ENCODE results near the gene EFNA2.

DNA sequence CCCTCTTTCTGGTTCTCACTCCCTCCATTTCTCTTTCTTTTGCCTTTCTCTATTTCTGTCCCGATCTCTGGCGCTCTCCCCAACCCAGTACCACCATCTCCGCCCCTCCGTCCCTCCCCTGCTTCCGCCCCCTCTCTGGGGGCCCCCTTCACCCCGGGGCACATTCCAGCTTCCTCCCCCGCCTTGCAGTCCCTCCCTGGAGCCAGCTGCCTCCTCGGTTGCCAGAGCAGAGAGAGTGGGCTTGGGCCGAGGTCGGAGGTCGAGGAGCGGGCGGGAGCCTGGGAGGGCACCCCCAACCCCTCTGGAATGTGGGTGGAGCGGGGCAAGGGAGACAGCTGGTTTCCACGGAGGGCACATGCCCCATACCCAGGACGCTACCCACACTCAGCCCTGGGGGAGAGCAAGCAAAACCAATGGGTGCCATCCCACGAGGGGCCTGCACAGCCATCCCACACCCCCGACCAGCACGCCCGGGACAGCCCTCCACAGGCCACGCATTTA lies 23.0 kb upstream of the EFNA2 start:
- TF ChIP-seq CTCF (IDR thresholded peaks at IDR 0.05) (no peak), EP300 (IDR thresholded peaks at IDR 0.05) (no peak), POLR2A (IDR thresholded peaks at IDR 0.05) (no peak)
